NB4 (cell line): ENCODE data around the gene FER.

Experiments used
- DNase-seq: peaks from one replicate; pipeline ENCODE4 v3.0.0; 2010; ENCODE audit warnings: low read depth
- H3K4me3 ChIP-seq: one replicate; pipeline ENCODE4 v1.5.1; 2011; ENCODE audit warnings: mild to moderate bottlenecking, low read depth, low read length, moderate library complexity
- CTCF ChIP-seq: IDR thresholded peaks from one replicate; pipeline ENCODE4 v1.5.1; 2012; ENCODE audit warnings: low read depth, low read length
- MYC ChIP-seq: IDR thresholded peaks from 2 replicates; pipeline ENCODE4 v1.6.1; 2011; ENCODE audit warnings: low read depth, low read length
- POLR2A ChIP-seq: IDR thresholded peaks from 2 replicates; pipeline ENCODE4 v1.6.1; 2011; ENCODE audit warnings: mild to moderate bottlenecking; ENCODE audit not compliant: insufficient read length; ENCODE audit errors: extremely low read depth
- TF ChIP-seq, protein P1 (sequence below): IDR thresholded peaks from 2 replicates; pipeline ENCODE4 v1.6.1; 2011; ENCODE audit warnings: low read depth, low read length

The FER gene

DNA sequence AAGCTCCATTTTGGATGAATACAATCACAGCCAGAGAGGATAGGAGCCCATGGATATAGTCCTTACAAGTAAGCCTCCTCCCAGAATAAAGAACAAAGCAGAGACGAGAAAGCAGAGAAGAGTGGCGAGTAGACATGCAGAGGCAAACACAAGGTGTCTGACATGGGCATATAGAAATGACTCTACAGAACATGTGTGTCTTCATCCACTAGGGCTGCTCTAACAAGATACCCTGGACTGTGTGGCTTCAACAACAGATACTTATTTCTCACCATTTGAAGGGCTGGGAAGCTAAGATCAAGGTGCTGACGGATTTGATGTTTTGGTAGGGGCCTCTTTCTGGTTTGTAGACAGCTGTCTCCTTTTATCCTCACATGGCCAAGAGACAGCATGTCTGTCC is 32.3 kb upstream of the FER start:
- DNase-seq: no peak
- H3K4me3 ChIP-seq: no peak overlapping the region
- TF ChIP-seq CTCF (no peak), POLR2A (no peak), MYC (no peak)
- TF ChIP-seq, protein P1, sequence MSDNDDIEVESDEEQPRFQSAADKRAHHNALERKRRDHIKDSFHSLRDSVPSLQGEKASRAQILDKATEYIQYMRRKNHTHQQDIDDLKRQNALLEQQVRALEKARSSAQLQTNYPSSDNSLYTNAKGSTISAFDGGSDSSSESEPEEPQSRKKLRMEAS: no peak

DNA sequence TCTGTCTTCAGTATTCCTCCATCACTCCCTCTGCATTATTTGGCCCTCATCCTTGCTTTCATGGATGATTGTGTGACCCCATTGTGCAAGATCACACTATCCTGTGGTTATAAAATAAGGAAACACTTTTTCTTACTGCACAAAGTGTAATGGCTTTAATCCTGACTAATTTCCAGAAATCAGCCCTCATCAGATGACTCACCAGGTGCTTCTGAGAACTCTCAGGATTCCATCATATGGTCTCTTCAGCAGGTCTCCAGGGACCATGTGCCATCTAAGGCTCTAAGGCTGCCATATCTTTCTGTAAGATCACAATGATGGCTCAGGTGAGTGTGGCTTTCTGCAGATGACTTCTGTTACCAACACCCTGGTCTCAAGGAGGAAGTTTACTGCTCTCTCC is 27.3 kb upstream of the FER start:
- no peak for TF ChIP-seq POLR2A
- TF ChIP-seq CTCF: no peak
- TF ChIP-seq, protein P1: no peak
- TF ChIP-seq MYC: no peak
- H3K4me3 ChIP-seq: no peak overlapping the region
- peak; percentile 30 for DNase-seq

DNA sequence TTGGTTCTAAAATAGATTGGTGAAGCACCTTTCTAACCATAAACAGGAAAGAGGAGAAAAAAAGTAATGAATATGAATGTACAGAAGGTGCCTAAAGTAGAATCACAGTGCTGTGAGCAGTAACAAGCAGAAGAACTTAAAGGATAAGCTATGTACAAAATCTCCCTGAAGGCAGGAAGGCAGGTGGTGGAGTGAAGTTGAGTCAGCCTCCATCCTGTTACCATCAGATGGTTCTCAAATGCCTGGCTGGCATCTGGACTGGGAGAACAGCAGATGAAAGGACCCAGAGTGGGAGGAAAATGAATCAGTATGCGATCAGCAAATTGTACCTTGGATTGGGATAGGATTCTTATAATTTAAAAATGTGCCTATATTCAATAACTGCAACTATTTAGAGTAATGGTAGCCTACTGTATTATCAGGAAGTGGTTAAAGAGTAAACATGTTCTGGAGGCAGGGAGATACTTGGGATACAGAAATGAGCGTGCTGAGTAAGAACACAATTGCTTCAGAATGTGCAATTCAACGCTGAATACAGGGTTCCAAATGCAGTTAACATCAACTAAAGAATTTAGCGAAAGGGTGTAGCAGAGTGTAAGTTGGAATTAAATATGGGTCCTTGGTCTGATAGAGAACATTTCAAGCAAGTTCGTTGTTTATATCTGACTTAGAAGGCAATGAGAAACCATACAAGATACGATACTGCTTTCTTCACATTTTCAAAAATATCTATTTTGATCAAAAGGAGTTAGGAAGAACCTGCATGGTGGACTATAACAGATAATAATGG is 21.1 kb upstream of the FER start:
- peak; percentile 16 for DNase-seq
- no peak for TF ChIP-seq POLR2A
- TF ChIP-seq CTCF: no peak
- no peak for TF ChIP-seq MYC
- TF ChIP-seq, protein P1: no peak
- H3K4me3 ChIP-seq: peak overlapping the region; percentile 74

- H3K4me3 ChIP-seq: peak overlapping the region; percentile 74
- DNase-seq: no peak
- TF ChIP-seq MYC: peak; percentile 38; the same call in 1 of the 2 replicates
- TF ChIP-seq POLR2A: no peak
- TF ChIP-seq, protein P1: no peak; the same call in 1 of the 2 replicates
- no peak for TF ChIP-seq CTCF
Measured at GRCh38 chr5:108727236-108727650, 20.5 kb upstream of the FER start.

DNA sequence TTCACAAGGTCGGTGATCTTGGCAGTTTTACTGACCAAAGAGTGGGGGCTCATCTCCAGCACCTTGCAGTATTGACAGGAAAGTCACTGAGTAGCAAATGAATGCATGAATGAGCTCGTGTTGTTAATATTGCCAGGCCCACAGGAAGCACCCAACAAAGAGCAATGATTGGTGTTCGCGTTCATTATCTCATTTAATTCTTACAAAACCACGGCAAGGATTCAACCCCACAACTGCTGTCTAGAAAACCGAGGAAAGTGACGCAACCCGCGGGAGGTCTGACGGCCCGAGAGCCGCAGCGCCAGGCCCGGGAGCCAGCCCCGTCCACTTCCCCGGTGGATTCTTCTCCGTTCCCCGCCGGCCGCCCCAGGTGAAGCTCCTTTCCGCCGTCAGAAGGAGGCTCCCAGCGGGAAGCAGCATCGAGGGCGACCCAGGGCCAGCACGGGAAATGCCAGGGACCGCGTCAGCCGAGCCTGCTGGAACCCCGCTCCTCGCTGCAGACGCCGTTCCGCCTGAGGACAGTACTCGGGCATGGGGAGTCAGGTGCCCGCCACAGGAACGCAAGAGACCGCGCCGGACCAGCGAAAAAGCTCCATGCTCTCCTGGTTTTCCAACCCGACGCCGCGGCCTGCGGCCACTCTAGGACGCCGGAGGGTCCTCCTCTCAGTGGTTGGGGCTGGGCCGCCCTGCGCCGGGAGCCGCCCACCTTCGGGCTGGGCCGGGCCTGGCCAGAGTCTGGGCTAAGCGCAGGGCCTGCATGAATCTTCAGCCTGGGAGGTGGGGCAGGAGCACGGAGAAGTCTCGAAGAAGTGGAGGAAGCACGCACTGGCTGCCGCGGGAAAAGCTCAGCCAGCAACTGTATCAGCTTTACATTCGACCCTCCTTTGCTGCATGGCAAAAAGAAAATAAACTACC is 19.8 kb upstream of the FER start:
- TF ChIP-seq CTCF: no peak
- peak; percentile 45 for TF ChIP-seq POLR2A
- TF ChIP-seq MYC: peak; percentile 72
- TF ChIP-seq, protein P1: peak; percentile 24
- DNase-seq: peak; percentile 91

More for the DNA sequence above, 19.8 kb upstream of the FER start:
- H3K4me3 ChIP-seq: peak overlapping the region; percentile 74
